Measurements from ENCODE around the gene OPN1MW3. TPM values are rescaled to one million over a fixed set of nuclear protein-coding genes. Genes with fewer than 3 reads are reported as not detected.

OPN1MW3 gene
- polyA plus RNA-seq, 1 donor from 2014 or later = not detected

DNA sequence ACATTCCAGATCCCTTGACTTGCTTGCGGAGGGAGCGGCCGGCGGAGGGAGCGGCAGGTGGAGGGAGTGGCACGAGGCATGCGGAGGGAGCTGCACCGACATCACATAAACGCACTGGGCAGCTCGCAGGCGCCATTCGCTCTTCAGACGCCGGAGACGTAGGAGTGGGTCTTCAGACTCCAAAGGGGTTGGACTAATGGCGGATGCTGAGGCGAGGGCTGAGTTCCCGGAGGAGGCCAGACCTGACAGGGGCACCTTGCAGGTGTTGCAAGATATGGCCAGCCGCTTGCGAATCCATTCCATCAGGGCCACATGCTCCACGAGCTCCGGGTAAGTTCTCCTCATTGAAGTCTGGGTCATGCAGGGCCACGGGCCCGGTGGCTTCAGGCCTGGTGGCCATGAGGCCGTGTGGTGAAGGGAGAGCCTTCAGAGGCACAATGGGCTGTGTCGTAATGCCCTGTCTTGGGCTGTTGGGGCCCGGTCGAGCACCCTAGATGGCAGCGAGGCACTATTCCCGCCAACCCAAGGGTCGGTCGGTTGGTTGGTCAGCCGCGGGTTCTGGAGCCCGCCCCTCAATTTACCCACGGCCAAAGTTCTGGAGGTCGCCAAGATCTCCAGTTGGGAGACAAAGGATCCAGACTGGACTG is 38.4 kb downstream of the OPN1MW3 start, which contains the start of gene TKTL1:
TKTL1 (plus strand) TSS at position 132 of the 647 bp plus-strand sequence; CDS start at position 197, 65 bp downstream.
- Histone ChIP-seq H3K27me3 (ENCODE audit: insufficient read depth, low read depth, low read length) (no peaks in the 10 kb centered on the region), H3K9me3 (ENCODE audit: low read length) (no peaks in the 10 kb centered on the region), H2AFZ (ENCODE audit: low read depth, low read length) (no peak within 1 kb of the TSS), H4K20me1 (ENCODE audit: insufficient read depth) (no peaks in the 10 kb centered on the region), H3K9me2 (ENCODE audit: insufficient read depth, low read length) (no peaks in the 10 kb centered on the region), H3K9ac (ENCODE audit: low read length) (no peak within 1 kb of the TSS), H3K4me3 (ENCODE audit: low read length) (no peak within 1 kb of the TSS), H3K79me2 (replicated peaks; ENCODE audit: insufficient read depth, low read length) (no peaks in the 10 kb centered on the region), H3K27ac (ENCODE audit: low read length) (no peak within 1 kb of the TSS), H3K36me3 (ENCODE audit: insufficient read depth, low read length) (no peaks in the 10 kb centered on the region), H3F3A (ENCODE audit: insufficient read depth, low read length, poor library complexity, severe bottlenecking) (no peaks in the 10 kb centered on the region), H3K4me2 (ENCODE audit: low read length) (no peak within 1 kb of the TSS)
- TF ChIP-seq EP300 (conservative IDR thresholded peaks at IDR 0.05; ENCODE audit: poor library complexity, severe bottlenecking) (no peak), EZH2 (IDR thresholded peaks at IDR 0.05; ENCODE audit: borderline replicate concordance, insufficient read depth, low read length, poor library complexity, severe bottlenecking) (no peak), MXI1 (conservative IDR thresholded peaks at IDR 0.05; ENCODE audit: poor library complexity, severe bottlenecking) (no peak), POLR2AphosphoS5 (IDR thresholded peaks at IDR 0.05) (no peak), SMC3 (conservative IDR thresholded peaks at IDR 0.05; ENCODE audit: poor library complexity) (no peak), TAF1 (IDR thresholded peaks at IDR 0.05; ENCODE audit: low read depth) (no peak), RAD21 (conservative IDR thresholded peaks at IDR 0.05) (no peak)
- TF ChIP-seq, protein P1, sequence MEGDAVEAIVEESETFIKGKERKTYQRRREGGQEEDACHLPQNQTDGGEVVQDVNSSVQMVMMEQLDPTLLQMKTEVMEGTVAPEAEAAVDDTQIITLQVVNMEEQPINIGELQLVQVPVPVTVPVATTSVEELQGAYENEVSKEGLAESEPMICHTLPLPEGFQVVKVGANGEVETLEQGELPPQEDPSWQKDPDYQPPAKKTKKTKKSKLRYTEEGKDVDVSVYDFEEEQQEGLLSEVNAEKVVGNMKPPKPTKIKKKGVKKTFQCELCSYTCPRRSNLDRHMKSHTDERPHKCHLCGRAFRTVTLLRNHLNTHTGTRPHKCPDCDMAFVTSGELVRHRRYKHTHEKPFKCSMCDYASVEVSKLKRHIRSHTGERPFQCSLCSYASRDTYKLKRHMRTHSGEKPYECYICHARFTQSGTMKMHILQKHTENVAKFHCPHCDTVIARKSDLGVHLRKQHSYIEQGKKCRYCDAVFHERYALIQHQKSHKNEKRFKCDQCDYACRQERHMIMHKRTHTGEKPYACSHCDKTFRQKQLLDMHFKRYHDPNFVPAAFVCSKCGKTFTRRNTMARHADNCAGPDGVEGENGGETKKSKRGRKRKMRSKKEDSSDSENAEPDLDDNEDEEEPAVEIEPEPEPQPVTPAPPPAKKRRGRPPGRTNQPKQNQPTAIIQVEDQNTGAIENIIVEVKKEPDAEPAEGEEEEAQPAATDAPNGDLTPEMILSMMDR (IDR thresholded peaks at IDR 0.05; ENCODE audit: poor library complexity, severe bottlenecking) = no peak
- TF ChIP-seq, protein P2, sequence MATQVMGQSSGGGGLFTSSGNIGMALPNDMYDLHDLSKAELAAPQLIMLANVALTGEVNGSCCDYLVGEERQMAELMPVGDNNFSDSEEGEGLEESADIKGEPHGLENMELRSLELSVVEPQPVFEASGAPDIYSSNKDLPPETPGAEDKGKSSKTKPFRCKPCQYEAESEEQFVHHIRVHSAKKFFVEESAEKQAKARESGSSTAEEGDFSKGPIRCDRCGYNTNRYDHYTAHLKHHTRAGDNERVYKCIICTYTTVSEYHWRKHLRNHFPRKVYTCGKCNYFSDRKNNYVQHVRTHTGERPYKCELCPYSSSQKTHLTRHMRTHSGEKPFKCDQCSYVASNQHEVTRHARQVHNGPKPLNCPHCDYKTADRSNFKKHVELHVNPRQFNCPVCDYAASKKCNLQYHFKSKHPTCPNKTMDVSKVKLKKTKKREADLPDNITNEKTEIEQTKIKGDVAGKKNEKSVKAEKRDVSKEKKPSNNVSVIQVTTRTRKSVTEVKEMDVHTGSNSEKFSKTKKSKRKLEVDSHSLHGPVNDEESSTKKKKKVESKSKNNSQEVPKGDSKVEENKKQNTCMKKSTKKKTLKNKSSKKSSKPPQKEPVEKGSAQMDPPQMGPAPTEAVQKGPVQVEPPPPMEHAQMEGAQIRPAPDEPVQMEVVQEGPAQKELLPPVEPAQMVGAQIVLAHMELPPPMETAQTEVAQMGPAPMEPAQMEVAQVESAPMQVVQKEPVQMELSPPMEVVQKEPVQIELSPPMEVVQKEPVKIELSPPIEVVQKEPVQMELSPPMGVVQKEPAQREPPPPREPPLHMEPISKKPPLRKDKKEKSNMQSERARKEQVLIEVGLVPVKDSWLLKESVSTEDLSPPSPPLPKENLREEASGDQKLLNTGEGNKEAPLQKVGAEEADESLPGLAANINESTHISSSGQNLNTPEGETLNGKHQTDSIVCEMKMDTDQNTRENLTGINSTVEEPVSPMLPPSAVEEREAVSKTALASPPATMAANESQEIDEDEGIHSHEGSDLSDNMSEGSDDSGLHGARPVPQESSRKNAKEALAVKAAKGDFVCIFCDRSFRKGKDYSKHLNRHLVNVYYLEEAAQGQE (IDR thresholded peaks at IDR 0.05; ENCODE audit: borderline replicate concordance) = no peak

DNA sequence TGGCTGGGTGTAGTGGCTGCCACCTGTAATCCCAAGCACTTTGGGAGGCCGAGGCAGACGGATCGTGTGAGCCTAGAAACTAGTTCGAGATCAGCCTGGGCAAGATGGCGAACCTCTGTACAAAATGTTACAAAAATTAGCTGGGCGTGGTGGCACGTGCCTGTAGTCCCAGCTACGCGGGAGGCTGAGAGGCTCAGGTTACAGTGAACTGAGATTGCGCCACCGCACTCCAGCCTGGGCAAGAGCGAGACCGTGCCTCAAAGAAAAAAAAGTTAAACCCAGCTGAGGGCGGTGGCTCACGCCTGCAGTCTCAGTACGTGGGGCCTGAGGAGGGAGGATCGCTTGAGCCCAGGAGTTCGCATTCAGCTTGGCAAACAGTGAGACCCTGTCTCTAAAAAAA is 39.3 kb downstream of the OPN1MW3 start:
- no peak overlapping the region for H2AFZ ChIP-seq (ENCODE audit: low read depth, low read length)
- no peaks in the 10 kb centered on the region for H3K79me2 ChIP-seq (replicated peaks; ENCODE audit: insufficient read depth, low read length)
- H3F3A ChIP-seq (ENCODE audit: insufficient read depth, low read length, poor library complexity, severe bottlenecking) = no peaks in the 10 kb centered on the region
- no peak overlapping the region for H3K9ac ChIP-seq (ENCODE audit: low read length)
- TF ChIP-seq, protein P2 (IDR thresholded peaks at IDR 0.05; ENCODE audit: borderline replicate concordance) = no peak
- no peak for TF ChIP-seq RAD21 (conservative IDR thresholded peaks at IDR 0.05)
- TF ChIP-seq TAF1 (IDR thresholded peaks at IDR 0.05; ENCODE audit: low read depth) = no peak
- no peak for TF ChIP-seq MXI1 (conservative IDR thresholded peaks at IDR 0.05; ENCODE audit: poor library complexity, severe bottlenecking)
- TF ChIP-seq POLR2AphosphoS5 (IDR thresholded peaks at IDR 0.05) = no peak
- TF ChIP-seq EP300 (conservative IDR thresholded peaks at IDR 0.05; ENCODE audit: poor library complexity, severe bottlenecking) = no peak
- TF ChIP-seq SMC3 (conservative IDR thresholded peaks at IDR 0.05; ENCODE audit: poor library complexity) = no peak
- TF ChIP-seq, protein P1 (IDR thresholded peaks at IDR 0.05; ENCODE audit: poor library complexity, severe bottlenecking) = no peak
- TF ChIP-seq EZH2 (IDR thresholded peaks at IDR 0.05; ENCODE audit: borderline replicate concordance, insufficient read depth, low read length, poor library complexity, severe bottlenecking) = no peak
- H3K36me3 ChIP-seq (ENCODE audit: insufficient read depth, low read length) = no peaks in the 10 kb centered on the region
- H3K27ac ChIP-seq (ENCODE audit: low read length) = no peak overlapping the region
- no peaks in the 10 kb centered on the region for H3K9me3 ChIP-seq (ENCODE audit: low read length)
- H3K4me3 ChIP-seq (ENCODE audit: low read length) = no peak overlapping the region
- H3K4me2 ChIP-seq (ENCODE audit: low read length) = no peak overlapping the region
- H3K9me2 ChIP-seq (ENCODE audit: insufficient read depth, low read length) = no peaks in the 10 kb centered on the region
- H4K20me1 ChIP-seq (ENCODE audit: insufficient read depth) = no peaks in the 10 kb centered on the region
- H3K27me3 ChIP-seq (ENCODE audit: insufficient read depth, low read depth, low read length) = no peaks in the 10 kb centered on the region
